ENCODE results near the gene SRPK3. TPM values are rescaled to one million over a fixed set of nuclear protein-coding genes. Genes with fewer than 3 reads are reported as not detected.

The SRPK3 gene
- total and polyA plus RNA-seq, 2 donors (not counting 1 experiment from before 2014, with no cell fraction given) = not detected

DNA sequence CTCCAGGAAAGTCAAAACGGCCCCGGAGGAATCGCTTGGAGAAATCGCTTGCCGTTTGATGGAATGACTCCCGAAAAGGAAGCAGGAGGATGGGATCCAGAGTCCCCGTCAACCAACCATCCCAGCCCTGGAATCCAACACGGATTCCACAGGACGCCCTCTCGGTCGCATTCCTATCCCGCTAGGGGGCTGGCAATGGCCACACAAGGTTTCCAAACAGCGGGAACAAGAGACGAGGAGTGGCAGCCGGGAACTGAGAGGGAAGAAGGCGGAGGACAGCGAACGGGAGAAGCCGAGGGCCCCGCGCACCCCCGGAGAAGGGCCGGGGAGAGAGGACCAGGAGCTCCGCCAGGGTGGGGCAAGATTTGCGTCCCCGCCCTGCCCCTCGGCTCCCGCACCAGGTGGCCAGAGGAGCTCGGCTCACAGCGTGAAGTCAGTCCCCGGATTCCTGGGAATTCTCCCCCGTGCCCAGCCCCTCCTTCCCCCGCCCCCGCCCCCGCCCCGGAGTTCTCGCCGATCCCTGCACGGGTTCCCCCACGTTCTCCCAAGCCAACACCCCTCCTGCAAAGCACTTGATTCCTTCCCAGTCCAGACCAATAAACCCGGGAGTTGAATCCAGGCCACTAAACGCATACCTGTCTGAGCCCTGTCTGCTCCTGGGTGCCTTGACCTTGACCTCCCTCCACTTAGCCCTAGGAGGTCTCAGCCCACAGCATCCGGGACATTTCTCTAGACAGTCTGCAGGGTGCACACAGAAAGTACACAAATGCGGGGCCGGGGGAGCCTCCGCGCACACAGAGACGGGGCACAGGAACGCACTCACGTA is 48.1 kb downstream of the SRPK3 start:
- intact Hi-C loops (cut with micrococcal nuclease) = no loop called here
- Histone ChIP-seq H2AFZ (ENCODE audit: insufficient read depth, low read depth, low read length, poor library complexity, severe bottlenecking) (no peak overlapping the region), H3K9me3 (ENCODE audit: control extremely low read depth in 1 of 3, control insufficient read depth in 2 of 3, insufficient read depth in 1 of 3, low read length in 2 of 3) (peaks cover 0 to 9% (median 0%) of the 10 kb centered on the region in 3 donors), H3K4me2 (replicated peaks; ENCODE audit: low read depth, low read length, poor library complexity, severe bottlenecking) (peak overlapping the region; percentile 81), H4K20me1 (ENCODE audit: control insufficient read depth, insufficient read depth, low read length, poor library complexity, severe bottlenecking) (no peaks in the 10 kb centered on the region), H3K79me2 (ENCODE audit: control insufficient read depth, insufficient read depth, low read length) (no peaks in the 10 kb centered on the region), H3K4me1 (ENCODE audit: control insufficient read depth in 2 of 2, insufficient read depth in 2 of 2, low read length in 2 of 2) (peaks cover 7 to 16% of the 10 kb centered on the region in 2 donors), H3K27ac (ENCODE audit: low read length in 2 of 2) (no peak overlapping the region), H3K27me3 (replicated peaks in 1 of 4; ENCODE audit: control extremely low read depth in 1 of 4, control insufficient read depth in 3 of 4, insufficient read depth in 4 of 4, low read length in 3 of 4) (peaks cover 0 to 46% (median 11%) of the 10 kb centered on the region in 4 experiments), H3K9ac (ENCODE audit: low read length) (peak overlapping the region; percentile 43), H3K36me3 (replicated peaks in 1 of 2; ENCODE audit: control extremely low read depth in 1 of 2, control insufficient read depth in 1 of 2, extremely low read depth in 1 of 2, insufficient read depth in 2 of 2, low read length in 1 of 2) (no peaks in the 10 kb centered on the region), H3K4me3 (ENCODE audit: control extremely low read depth in 1 of 5, extremely low read depth in 1 of 5, insufficient read depth in 1 of 5, low read depth in 2 of 5, low read length in 4 of 5) (peak overlapping the region in 3 of 5 experiments; percentile 29 to 54 (median 38))
- DNase-seq (no peak), ATAC-seq (ENCODE audit: low read depth) (peak; percentile 21)
- peaks cover 5% of the 10 kb centered on the region for H3K4me1 Mint-ChIP-seq
- H3K4me3 Mint-ChIP-seq = peak overlapping the region; percentile 78
- ChIA-PET CTCF (no interaction called here), POLR2A (no interaction called here)
- H3K27ac Mint-ChIP-seq = no peak overlapping the region
- no peaks in the 10 kb centered on the region for H3K9me3 Mint-ChIP-seq (ENCODE audit: insufficient read depth)
- TF ChIP-seq CTCF (IDR thresholded peaks at IDR 0.05) (no peak), EZH2 (IDR thresholded peaks at IDR 0.05; ENCODE audit: borderline replicate concordance, insufficient read depth, low read depth, low read length, poor library complexity, severe bottlenecking) (no peak)
- 12% methylated on average over 26 of the region's 50 CpGs for WGBS (ENCODE audit: insufficient coverage)
- H3K27me3 Mint-ChIP-seq = peaks cover 36% of the 10 kb centered on the region

GRCh38 chrX:153829549-153829798 is 48.6 kb downstream of the SRPK3 start:
- Mint-ChIP-seq H3K4me3 (peak overlapping the region; percentile 78), H3K27me3 (peaks cover 32% of the 10 kb centered on the region), H3K27ac (no peak overlapping the region), H3K9me3 (ENCODE audit: insufficient read depth) (no peaks in the 10 kb centered on the region), H3K4me1 (peaks cover 5% of the 10 kb centered on the region)
- no peaks in the 10 kb centered on the region for H4K20me1 ChIP-seq (ENCODE audit: control insufficient read depth, insufficient read depth, low read length, poor library complexity, severe bottlenecking)
- no peak overlapping the region for H3K27ac ChIP-seq (ENCODE audit: low read length in 2 of 2)
- DNase-seq = peak; percentile 36
- H3K36me3 ChIP-seq (replicated peaks in 1 of 2; ENCODE audit: control extremely low read depth in 1 of 2, control insufficient read depth in 1 of 2, extremely low read depth in 1 of 2, insufficient read depth in 2 of 2, low read length in 1 of 2) = no peaks in the 10 kb centered on the region
- 2% methylated on average over 22 of the region's 27 CpGs for WGBS (ENCODE audit: insufficient coverage)
- H2AFZ ChIP-seq (ENCODE audit: insufficient read depth, low read depth, low read length, poor library complexity, severe bottlenecking) = no peak overlapping the region
- peaks cover 0 to 46% (median 11%) of the 10 kb centered on the region in 4 experiments for H3K27me3 ChIP-seq (replicated peaks in 1 of 4; ENCODE audit: control extremely low read depth in 1 of 4, control insufficient read depth in 3 of 4, insufficient read depth in 4 of 4, low read length in 3 of 4)
- H3K9me3 ChIP-seq (ENCODE audit: control extremely low read depth in 1 of 3, control insufficient read depth in 2 of 3, insufficient read depth in 1 of 3, low read length in 2 of 3) = peaks cover 0 to 9% (median 0%) of the 10 kb centered on the region in 3 donors
- ATAC-seq (ENCODE audit: low read depth) = no peak
- H3K79me2 ChIP-seq (ENCODE audit: control insufficient read depth, insufficient read depth, low read length) = no peaks in the 10 kb centered on the region
- H3K4me2 ChIP-seq (replicated peaks; ENCODE audit: low read depth, low read length, poor library complexity, severe bottlenecking) = peak overlapping the region; percentile 81
- CTCF ChIA-PET = no interaction called here
- H3K4me3 ChIP-seq (ENCODE audit: control extremely low read depth in 1 of 5, extremely low read depth in 1 of 5, insufficient read depth in 1 of 5, low read depth in 2 of 5, low read length in 4 of 5) = peak overlapping the region in 3 of 5 experiments; percentile 29 to 54 (median 38)
- TF ChIP-seq CTCF (IDR thresholded peaks at IDR 0.05) (no peak), EZH2 (IDR thresholded peaks at IDR 0.05; ENCODE audit: borderline replicate concordance, insufficient read depth, low read depth, low read length, poor library complexity, severe bottlenecking) (no peak)
- peak overlapping the region; percentile 43 for H3K9ac ChIP-seq (ENCODE audit: low read length)
- POLR2A ChIA-PET = no interaction called here
- intact Hi-C loops (cut with micrococcal nuclease) = no loop called here
- H3K4me1 ChIP-seq (ENCODE audit: control insufficient read depth in 2 of 2, insufficient read depth in 2 of 2, low read length in 2 of 2) = peaks cover 7 to 16% of the 10 kb centered on the region in 2 donors

All from B cell (primary cell).